Type B pancreatic cell (in vitro differentiated cells): ENCODE measurements around the gene ANTKMT. TPM values are rescaled to one million over a fixed set of nuclear protein-coding genes. Genes with fewer than 3 reads are reported as not detected.

Experiments
- DNase-seq: peaks from one replicate; pipeline ENCODE4 v3.0.0; 2021; ENCODE audit warnings: mixed read lengths; ENCODE audit not compliant: unreplicated experiment; ENCODE audit errors: extremely low spot score
- H3K27ac Mint-ChIP-seq: 2 replicates; pipeline ENCODE4 v1.8.0; 2021; ENCODE audit warnings: mild to moderate bottlenecking, mixed read lengths
- H3K27me3 Mint-ChIP-seq: 2 replicates; pipeline ENCODE4 v1.8.0; 2021; ENCODE audit warnings: mixed read lengths
- H3K36me3 Mint-ChIP-seq: 2 replicates; pipeline ENCODE4 v1.8.0; 2021; ENCODE audit warnings: mixed read lengths
- H3K4me1 Mint-ChIP-seq: one replicate; pipeline ENCODE4 v1.8.0; 2021; ENCODE audit warnings: mixed read lengths; ENCODE audit not compliant: unreplicated experiment
- H3K4me3 Mint-ChIP-seq: 2 replicates; pipeline ENCODE4 v1.8.0; 2021; ENCODE audit warnings: mild to moderate bottlenecking, mixed read lengths
- H3K9me3 Mint-ChIP-seq: 2 replicates; pipeline ENCODE4 v1.8.0; 2021; ENCODE audit warnings: mixed read lengths
- total RNA-seq: library from RNA; stranded (reverse); gene quantifications from 2 replicates; pipeline ENCODE4 v1.2.1, GENCODE V29; 2021; ENCODE audit warnings: low replicate concordance
- TF ChIP-seq, protein P1 (sequence below): fragments of 200-600 bp; sonication (generic); conservative IDR thresholded peaks from 2 replicates; pipeline ENCODE4 v1.5.0; 2021; ENCODE audit warnings: antibody characterized with exemption, mild to moderate bottlenecking

Gene ANTKMT
- total RNA-seq, 1 donor from 2014 or later, result 33.5 TPM

DNA sequence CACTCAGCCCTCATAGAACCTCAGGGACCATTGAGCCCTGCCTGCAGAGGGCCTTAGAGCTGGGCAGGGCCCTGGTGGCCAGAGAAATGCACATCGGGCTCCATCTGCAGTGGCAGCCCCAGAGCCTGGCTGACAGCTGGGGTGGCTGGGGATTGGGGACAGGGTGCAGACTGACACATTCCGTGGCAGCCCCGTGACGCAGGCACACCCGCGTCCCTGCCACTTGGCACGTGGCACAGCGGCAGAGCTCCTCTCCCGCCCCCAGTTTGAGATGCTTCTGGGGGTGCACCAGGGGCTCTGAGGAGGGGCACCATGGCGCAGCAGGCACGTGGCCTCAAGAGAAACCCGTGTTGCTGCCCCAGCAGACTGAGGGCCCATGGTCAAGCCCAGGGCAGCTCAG, 17.5 kb upstream of the ANTKMT start:
- Mint-ChIP-seq H3K9me3 (no peaks in the 10 kb centered on the region), H3K27me3 (peaks cover 73% of the 10 kb centered on the region), H3K4me3 (no peak overlapping the region), H3K27ac (no peak overlapping the region), H3K36me3 (no peaks in the 10 kb centered on the region), H3K4me1 (no peaks in the 10 kb centered on the region)
- TF ChIP-seq, protein P1, sequence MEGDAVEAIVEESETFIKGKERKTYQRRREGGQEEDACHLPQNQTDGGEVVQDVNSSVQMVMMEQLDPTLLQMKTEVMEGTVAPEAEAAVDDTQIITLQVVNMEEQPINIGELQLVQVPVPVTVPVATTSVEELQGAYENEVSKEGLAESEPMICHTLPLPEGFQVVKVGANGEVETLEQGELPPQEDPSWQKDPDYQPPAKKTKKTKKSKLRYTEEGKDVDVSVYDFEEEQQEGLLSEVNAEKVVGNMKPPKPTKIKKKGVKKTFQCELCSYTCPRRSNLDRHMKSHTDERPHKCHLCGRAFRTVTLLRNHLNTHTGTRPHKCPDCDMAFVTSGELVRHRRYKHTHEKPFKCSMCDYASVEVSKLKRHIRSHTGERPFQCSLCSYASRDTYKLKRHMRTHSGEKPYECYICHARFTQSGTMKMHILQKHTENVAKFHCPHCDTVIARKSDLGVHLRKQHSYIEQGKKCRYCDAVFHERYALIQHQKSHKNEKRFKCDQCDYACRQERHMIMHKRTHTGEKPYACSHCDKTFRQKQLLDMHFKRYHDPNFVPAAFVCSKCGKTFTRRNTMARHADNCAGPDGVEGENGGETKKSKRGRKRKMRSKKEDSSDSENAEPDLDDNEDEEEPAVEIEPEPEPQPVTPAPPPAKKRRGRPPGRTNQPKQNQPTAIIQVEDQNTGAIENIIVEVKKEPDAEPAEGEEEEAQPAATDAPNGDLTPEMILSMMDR, result no peak
- no peak for DNase-seq

DNA sequence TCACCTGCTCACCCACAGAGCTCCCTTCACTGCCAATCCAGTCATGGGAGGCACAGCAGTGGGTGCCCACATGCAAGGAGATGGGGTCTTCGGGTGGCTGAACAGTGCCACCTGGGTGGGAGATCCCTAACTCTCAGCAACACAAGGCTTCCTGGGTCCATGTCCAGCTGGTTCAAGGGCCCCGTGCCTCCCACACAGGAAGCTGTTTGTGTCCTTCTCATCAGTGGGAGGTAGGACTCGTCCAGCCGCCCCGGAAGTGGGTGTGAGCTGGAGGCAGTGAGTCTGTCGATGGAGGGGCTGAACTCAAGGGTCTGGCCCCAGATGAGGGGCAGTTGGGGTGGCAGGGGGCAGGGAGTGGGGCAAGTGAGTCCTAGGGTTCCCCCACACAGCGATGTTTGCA, 16.9 kb upstream of the ANTKMT start:
- TF ChIP-seq, protein P1, result no peak
- peaks cover 74% of the 10 kb centered on the region for H3K27me3 Mint-ChIP-seq
- no peaks in the 10 kb centered on the region for H3K36me3 Mint-ChIP-seq
- no peak for DNase-seq
- no peak overlapping the region for H3K27ac Mint-ChIP-seq
- no peak overlapping the region for H3K4me3 Mint-ChIP-seq
- no peaks in the 10 kb centered on the region for H3K4me1 Mint-ChIP-seq
- H3K9me3 Mint-ChIP-seq, result no peaks in the 10 kb centered on the region

DNA sequence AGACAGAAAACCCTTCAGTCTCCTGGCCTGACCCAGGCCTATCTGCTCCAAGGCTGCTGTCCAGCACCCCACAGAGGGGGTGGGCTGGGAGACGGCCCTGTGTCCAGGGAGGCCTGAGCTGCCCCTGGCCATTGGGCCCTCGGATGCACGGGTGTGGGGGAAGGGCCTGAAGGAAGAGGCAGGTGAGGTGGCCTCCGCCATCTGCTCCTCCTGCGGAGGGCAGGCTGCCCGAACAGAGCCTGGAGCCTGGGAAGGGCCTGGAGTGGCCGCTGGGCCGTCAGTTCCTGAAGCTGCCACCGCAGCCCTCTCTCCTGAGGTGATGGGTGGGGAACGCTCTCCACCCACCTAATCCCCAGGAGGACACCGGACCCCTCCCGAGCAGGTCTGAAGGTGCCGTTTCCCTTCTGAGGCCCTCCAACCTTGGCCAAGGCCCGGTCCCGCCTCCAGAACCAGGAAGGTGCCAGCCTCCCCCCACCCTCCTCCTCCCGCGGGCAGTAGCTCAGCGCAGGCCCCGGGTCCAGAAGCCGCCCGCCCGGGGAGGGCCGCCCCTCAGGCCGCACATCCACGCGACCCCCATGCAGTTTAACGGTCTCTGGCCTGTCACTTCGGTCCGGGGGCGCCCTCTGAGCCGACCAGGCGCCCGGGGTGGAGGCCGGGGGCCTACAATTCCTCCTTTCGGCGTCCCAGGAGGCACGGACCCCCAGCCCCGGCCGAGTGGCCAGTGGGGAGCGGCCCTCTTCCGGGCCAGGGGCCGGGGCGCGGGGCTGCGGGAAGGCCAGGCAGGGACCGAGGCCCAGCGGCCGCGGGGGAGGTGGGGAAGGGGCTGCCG, 16.2 kb upstream of the ANTKMT start:
- Mint-ChIP-seq H3K4me3 (peak overlapping the region; percentile 62), H3K4me1 (no peaks in the 10 kb centered on the region), H3K36me3 (no peaks in the 10 kb centered on the region), H3K27me3 (peaks cover 74% of the 10 kb centered on the region), H3K9me3 (no peaks in the 10 kb centered on the region), H3K27ac (no peak overlapping the region)
- DNase-seq, result no peak
- TF ChIP-seq, protein P1, result no peak

DNA sequence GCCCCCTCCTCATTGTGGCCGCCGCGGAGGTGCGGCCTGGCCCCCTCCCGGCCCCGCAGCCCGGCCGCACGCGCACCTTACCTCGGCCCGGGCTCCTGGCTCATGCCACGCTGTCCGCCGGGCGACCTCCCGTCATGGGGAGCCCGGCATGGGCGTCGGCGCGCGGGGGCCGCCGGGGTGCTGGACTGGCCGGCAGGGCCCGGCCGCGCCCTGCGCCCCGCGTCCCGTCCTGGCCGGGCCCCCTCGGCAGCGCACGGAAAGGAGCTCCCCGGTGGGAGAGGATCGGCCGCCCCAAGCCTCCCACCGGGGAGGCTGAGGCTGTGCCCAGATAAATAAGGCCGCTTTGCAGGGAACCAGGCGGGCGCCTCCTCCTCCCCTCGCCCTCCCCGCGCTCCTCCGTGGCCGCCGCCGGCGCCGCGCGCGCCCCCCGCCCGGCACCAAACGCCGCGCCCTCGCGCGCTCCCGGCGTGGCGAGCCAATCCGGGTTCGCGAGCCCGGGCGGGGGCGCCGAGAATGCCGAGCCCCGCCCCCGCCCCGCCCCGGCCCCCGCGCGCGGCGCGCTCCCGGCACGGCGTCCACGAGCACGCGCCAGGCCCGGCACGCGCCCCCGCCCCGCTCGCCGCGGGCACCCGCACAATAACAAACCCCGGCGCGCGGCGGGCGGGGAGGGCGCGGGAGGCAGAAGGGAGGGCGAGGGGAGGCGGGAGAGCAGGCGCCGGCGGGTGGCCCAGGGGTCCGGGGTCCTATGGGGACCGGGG, 15.3 kb upstream of the ANTKMT start, which contains the start of gene FBXL16:
FBXL16 (minus strand) TSS at position 371 of the 758 bp plus-strand sequence. CDS start 8,396 bp downstream, outside the sequence.
- H3K9me3 Mint-ChIP-seq, result no peaks in the 10 kb centered on the region

More for the DNA sequence above, 15.3 kb upstream of the ANTKMT start, which contains the start of gene FBXL16:
- Mint-ChIP-seq H3K4me1 (no peaks in the 10 kb centered on the region), H3K27ac (no peak within 1 kb of the TSS), H3K27me3 (peaks cover 76% of the 10 kb centered on the region), H3K4me3 (peak within 1 kb of the TSS; percentile 71), H3K36me3 (no peaks in the 10 kb centered on the region)
- TF ChIP-seq, protein P1, result no peak
- no peak for DNase-seq
